HEK293 (cell line): ENCODE data around the gene COBL.
A peak's percentile ranks its signal among the peaks of the same experiment; 100 is the strongest.

Experiments used
- CTCF ChIA-PET: fragments of 350-600 bp; formaldehyde crosslinking; extraction: SDS; loops from one replicate; lab custom pipeline; 2021; ENCODE audit warnings: antibody characterized with exemption; lab: Yijun Ruan, JAX
- POLR2A ChIA-PET: fragments of 300-600 bp; formaldehyde crosslinking; extraction: SDS; loops from one replicate; lab custom pipeline; 2020; ENCODE audit warnings: antibody characterized with exemption, inconsistent platforms; lab: Yijun Ruan, JAX
- H3K27ac ChIP-seq: fragments of 200-500 bp; sonication (Bioruptor generic); 2 replicates; pipeline ENCODE4 v1.5.1; 2014; ENCODE audit warnings: low read depth, low read length, control low read depth, inconsistent platforms; ENCODE audit errors: extremely low read depth
- H3K36me3 ChIP-seq, 2 experiments: fragments of 200-500 bp in 1 of 2; sonication (Bioruptor generic) in 1 of 2; 1 replicate in 1 of 2; 2 replicates in 1 of 2; pipeline ENCODE4 v1.5.1; 2014 to 2017; ENCODE audit warnings: inconsistent platforms in 2 of 2, low read length in 2 of 2; ENCODE audit not compliant: control insufficient read depth in 2 of 2, insufficient read depth in 1 of 2
- H3K4me1 ChIP-seq: fragments of 200-500 bp; sonication (Bioruptor generic); 2 replicates; pipeline ENCODE4 v1.5.1; 2014; ENCODE audit warnings: mild to moderate bottlenecking, low read length, inconsistent platforms; ENCODE audit not compliant: control insufficient read depth, insufficient read depth
- H3K4me3 ChIP-seq: 2 replicates; pipeline ENCODE4 v1.5.1; 2011; ENCODE audit warnings: low read depth, mild to moderate bottlenecking, control low read depth, low read length, moderate library complexity
- H3K9me3 ChIP-seq: fragments of 200-500 bp; sonication (Bioruptor generic); 2 replicates; pipeline ENCODE4 v1.5.1; 2014; ENCODE audit warnings: low read depth, low read length, inconsistent platforms; ENCODE audit not compliant: control insufficient read depth, insufficient read depth
- GLIS2 ChIP-seq: fragments of 450-650 bp; formaldehyde crosslinking; IDR thresholded peaks from 2 replicates; pipeline ENCODE4 v1.5.1; 2016; ENCODE audit warnings: missing biosample characterization, missing genetic modification characterization
- HOXD13 ChIP-seq: sonication (generic); formaldehyde crosslinking; IDR thresholded peaks from 2 replicates; pipeline ENCODE4 v1.8.0; 2022; ENCODE audit warnings: missing genetic modification reagents, borderline replicate concordance
- MYNN ChIP-seq: fragments of 450-650 bp; formaldehyde crosslinking; IDR thresholded peaks from 2 replicates; pipeline ENCODE4 v1.5.1; 2016; ENCODE audit warnings: missing biosample characterization, missing genetic modification characterization, borderline replicate concordance
- RBAK ChIP-seq: fragments of 450-650 bp; formaldehyde crosslinking; IDR thresholded peaks from 2 replicates; pipeline ENCODE4 v1.5.1; 2016; ENCODE audit warnings: missing biosample characterization, missing genetic modification characterization
- ZBTB20 ChIP-seq: fragments of 450-650 bp; formaldehyde crosslinking; IDR thresholded peaks from 2 replicates; pipeline ENCODE4 v1.5.1; 2016; ENCODE audit warnings: missing biosample characterization, missing genetic modification characterization
- ZFHX2 ChIP-seq: fragments of 450-650 bp; formaldehyde crosslinking; conservative IDR thresholded peaks from 2 replicates; pipeline ENCODE4 v1.5.1; 2016; ENCODE audit warnings: missing biosample characterization, missing genetic modification characterization
- ZNF10 ChIP-seq: fragments of 450-650 bp; formaldehyde crosslinking; IDR thresholded peaks from 2 replicates; pipeline ENCODE4 v1.5.1; 2017; ENCODE audit warnings: missing biosample characterization, missing genetic modification characterization
- ZNF266 ChIP-seq: fragments of 450-650 bp; formaldehyde crosslinking; IDR thresholded peaks from 2 replicates; pipeline ENCODE4 v1.5.1; 2016; ENCODE audit warnings: missing biosample characterization, missing genetic modification characterization, low read depth
- ZNF335 ChIP-seq: fragments of 450-650 bp; formaldehyde crosslinking; conservative IDR thresholded peaks from 2 replicates; pipeline ENCODE4 v1.5.1; 2016; ENCODE audit warnings: missing biosample characterization, missing genetic modification characterization
- ZNF423 ChIP-seq: fragments of 450-650 bp; formaldehyde crosslinking; IDR thresholded peaks from 2 replicates; pipeline ENCODE4 v1.5.1; 2016; ENCODE audit warnings: missing biosample characterization, missing genetic modification characterization
- ZNF560 ChIP-seq: fragments of 450-650 bp; formaldehyde crosslinking; IDR thresholded peaks from 2 replicates; pipeline ENCODE4 v1.5.1; 2017; ENCODE audit warnings: missing biosample characterization, missing genetic modification characterization, borderline replicate concordance
- ZNF623 ChIP-seq: fragments of 450-650 bp; formaldehyde crosslinking; IDR thresholded peaks from 2 replicates; pipeline ENCODE4 v1.5.1; 2016; ENCODE audit warnings: missing biosample characterization, missing genetic modification characterization
- ZSCAN16 ChIP-seq: fragments of 450-650 bp; formaldehyde crosslinking; IDR thresholded peaks from 2 replicates; pipeline ENCODE4 v1.5.1; 2016; ENCODE audit warnings: missing biosample characterization, missing genetic modification characterization
- TF ChIP-seq, protein P1 (sequence below): fragments of 450-650 bp; formaldehyde crosslinking; IDR thresholded peaks from 2 replicates; pipeline ENCODE4 v1.5.1; 2016; ENCODE audit warnings: missing biosample characterization, missing genetic modification characterization
- TF ChIP-seq, protein P2 (sequence below): fragments of 450-650 bp; formaldehyde crosslinking; IDR thresholded peaks from 2 replicates; pipeline ENCODE4; 2016; ENCODE audit warnings: missing biosample characterization, missing genetic modification characterization
- TF ChIP-seq, protein P3 (sequence below): fragments of 450-650 bp; formaldehyde crosslinking; IDR thresholded peaks from 2 replicates; pipeline ENCODE4 v1.5.1; 2016; ENCODE audit warnings: missing biosample characterization, missing genetic modification characterization
- TF ChIP-seq, protein P4 (sequence below): fragments of 450-650 bp; formaldehyde crosslinking; IDR thresholded peaks from 2 replicates; pipeline ENCODE4 v1.5.1; 2016; ENCODE audit warnings: missing biosample characterization, missing genetic modification characterization
- TF ChIP-seq, protein P5 (sequence below): fragments of 450-650 bp; formaldehyde crosslinking; IDR thresholded peaks from 2 replicates; pipeline ENCODE4 v1.5.1; 2017; ENCODE audit warnings: missing biosample characterization, mild to moderate bottlenecking, missing genetic modification characterization, moderate library complexity
- TF ChIP-seq, protein P6 (sequence below): fragments of 450-650 bp; formaldehyde crosslinking; optimal IDR thresholded peaks from 2 replicates; pipeline ENCODE3; 2016; ENCODE audit warnings: missing biosample characterization, mild to moderate bottlenecking, missing genetic modification characterization
- TF ChIP-seq, protein P7 (sequence below): fragments of 450-650 bp; formaldehyde crosslinking; IDR thresholded peaks from 2 replicates; pipeline ENCODE4 v1.5.1; 2016; ENCODE audit warnings: missing biosample characterization, missing genetic modification characterization

The COBL gene

DNA sequence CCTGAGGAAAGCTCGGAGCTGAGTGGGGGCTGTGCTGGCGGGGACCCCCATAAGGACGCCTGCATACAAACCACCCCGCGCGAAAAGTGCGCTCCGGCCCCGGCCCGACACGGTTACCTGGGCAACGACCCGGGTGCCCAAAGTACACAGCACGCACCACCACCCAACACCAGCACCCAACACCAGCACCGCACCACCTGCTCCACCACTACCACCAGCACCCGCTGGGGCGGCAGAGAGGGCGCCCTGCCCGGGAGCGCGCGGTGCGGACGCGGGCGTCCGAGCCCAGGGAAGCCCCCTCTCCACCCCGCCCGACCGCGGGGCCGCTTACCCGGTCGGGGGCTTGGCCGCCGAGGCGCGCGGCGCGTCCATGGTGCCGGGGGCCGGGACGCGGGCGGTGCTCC, 345 bp downstream of the COBL start:
- H3K4me1 ChIP-seq: peaks cover 18% of the 10 kb centered on the region
- TF ChIP-seq, protein P1, sequence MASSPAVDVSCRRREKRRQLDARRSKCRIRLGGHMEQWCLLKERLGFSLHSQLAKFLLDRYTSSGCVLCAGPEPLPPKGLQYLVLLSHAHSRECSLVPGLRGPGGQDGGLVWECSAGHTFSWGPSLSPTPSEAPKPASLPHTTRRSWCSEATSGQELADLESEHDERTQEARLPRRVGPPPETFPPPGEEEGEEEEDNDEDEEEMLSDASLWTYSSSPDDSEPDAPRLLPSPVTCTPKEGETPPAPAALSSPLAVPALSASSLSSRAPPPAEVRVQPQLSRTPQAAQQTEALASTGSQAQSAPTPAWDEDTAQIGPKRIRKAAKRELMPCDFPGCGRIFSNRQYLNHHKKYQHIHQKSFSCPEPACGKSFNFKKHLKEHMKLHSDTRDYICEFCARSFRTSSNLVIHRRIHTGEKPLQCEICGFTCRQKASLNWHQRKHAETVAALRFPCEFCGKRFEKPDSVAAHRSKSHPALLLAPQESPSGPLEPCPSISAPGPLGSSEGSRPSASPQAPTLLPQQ: no peak
- TF ChIP-seq, protein P2, sequence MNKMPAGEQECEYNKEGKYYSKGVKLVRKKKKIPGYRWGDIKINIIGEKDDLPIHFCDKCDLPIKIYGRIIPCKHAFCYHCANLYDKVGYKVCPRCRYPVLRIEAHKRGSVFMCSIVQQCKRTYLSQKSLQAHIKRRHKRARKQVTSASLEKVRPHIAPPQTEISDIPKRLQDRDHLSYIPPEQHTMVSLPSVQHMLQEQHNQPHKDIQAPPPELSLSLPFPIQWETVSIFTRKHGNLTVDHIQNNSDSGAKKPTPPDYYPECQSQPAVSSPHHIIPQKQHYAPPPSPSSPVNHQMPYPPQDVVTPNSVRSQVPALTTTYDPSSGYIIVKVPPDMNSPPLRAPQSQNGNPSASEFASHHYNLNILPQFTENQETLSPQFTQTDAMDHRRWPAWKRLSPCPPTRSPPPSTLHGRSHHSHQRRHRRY: no peak
- TF ChIP-seq, protein P3, sequence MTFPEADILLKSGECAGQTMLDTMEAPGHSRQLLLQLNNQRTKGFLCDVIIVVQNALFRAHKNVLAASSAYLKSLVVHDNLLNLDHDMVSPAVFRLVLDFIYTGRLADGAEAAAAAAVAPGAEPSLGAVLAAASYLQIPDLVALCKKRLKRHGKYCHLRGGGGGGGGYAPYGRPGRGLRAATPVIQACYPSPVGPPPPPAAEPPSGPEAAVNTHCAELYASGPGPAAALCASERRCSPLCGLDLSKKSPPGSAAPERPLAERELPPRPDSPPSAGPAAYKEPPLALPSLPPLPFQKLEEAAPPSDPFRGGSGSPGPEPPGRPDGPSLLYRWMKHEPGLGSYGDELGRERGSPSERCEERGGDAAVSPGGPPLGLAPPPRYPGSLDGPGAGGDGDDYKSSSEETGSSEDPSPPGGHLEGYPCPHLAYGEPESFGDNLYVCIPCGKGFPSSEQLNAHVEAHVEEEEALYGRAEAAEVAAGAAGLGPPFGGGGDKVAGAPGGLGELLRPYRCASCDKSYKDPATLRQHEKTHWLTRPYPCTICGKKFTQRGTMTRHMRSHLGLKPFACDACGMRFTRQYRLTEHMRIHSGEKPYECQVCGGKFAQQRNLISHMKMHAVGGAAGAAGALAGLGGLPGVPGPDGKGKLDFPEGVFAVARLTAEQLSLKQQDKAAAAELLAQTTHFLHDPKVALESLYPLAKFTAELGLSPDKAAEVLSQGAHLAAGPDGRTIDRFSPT: peak; percentile 57; the same call in 1 of the 2 replicates
- TF ChIP-seq, protein P4, sequence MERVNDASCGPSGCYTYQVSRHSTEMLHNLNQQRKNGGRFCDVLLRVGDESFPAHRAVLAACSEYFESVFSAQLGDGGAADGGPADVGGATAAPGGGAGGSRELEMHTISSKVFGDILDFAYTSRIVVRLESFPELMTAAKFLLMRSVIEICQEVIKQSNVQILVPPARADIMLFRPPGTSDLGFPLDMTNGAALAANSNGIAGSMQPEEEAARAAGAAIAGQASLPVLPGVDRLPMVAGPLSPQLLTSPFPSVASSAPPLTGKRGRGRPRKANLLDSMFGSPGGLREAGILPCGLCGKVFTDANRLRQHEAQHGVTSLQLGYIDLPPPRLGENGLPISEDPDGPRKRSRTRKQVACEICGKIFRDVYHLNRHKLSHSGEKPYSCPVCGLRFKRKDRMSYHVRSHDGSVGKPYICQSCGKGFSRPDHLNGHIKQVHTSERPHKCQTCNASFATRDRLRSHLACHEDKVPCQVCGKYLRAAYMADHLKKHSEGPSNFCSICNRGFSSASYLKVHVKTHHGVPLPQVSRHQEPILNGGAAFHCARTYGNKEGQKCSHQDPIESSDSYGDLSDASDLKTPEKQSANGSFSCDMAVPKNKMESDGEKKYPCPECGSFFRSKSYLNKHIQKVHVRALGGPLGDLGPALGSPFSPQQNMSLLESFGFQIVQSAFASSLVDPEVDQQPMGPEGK (tag by site-specific recombination): peak; percentile 45; the same call in 1 of the 2 replicates
- TF ChIP-seq ZNF335 (tag by site-specific recombination): peak; percentile 89
- TF ChIP-seq MYNN: no peak
- no peak; the same call in 1 of the 2 replicates for TF ChIP-seq ZBTB20 (tag by site-specific recombination)
- no peak for TF ChIP-seq RBAK (tag by site-specific recombination)
- TF ChIP-seq ZNF623 (tag by site-specific recombination): no peak
- TF ChIP-seq ZFHX2 (tag by site-specific recombination): no peak
- peak; percentile 62 for TF ChIP-seq GLIS2 (tag by site-specific recombination)
- no peak for TF ChIP-seq ZNF10 (tag by site-specific recombination)
- TF ChIP-seq, protein P5, sequence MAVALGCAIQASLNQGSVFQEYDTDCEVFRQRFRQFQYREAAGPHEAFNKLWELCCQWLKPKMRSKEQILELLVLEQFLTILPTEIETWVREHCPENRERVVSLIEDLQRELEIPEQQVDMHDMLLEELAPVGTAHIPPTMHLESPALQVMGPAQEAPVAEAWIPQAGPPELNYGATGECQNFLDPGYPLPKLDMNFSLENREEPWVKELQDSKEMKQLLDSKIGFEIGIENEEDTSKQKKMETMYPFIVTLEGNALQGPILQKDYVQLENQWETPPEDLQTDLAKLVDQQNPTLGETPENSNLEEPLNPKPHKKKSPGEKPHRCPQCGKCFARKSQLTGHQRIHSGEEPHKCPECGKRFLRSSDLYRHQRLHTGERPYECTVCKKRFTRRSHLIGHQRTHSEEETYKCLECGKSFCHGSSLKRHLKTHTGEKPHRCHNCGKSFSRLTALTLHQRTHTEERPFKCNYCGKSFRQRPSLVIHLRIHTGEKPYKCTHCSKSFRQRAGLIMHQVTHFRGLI (tag by site-specific recombination): no peak
- peak; percentile 45; the same call in 1 of the 2 replicates for TF ChIP-seq ZNF423 (tag by site-specific recombination)
- TF ChIP-seq HOXD13 (CRISPR knock-in tag): no peak
- TF ChIP-seq, protein P6, sequence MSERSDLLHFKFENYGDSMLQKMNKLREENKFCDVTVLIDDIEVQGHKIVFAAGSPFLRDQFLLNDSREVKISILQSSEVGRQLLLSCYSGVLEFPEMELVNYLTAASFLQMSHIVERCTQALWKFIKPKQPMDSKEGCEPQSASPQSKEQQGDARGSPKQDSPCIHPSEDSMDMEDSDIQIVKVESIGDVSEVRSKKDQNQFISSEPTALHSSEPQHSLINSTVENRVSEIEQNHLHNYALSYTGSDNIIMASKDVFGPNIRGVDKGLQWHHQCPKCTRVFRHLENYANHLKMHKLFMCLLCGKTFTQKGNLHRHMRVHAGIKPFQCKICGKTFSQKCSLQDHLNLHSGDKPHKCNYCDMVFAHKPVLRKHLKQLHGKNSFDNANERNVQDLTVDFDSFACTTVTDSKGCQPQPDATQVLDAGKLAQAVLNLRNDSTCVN: peak; percentile 50
- no peak for TF ChIP-seq ZNF560
- TF ChIP-seq ZSCAN16 (tag by site-specific recombination): no peak
- TF ChIP-seq, protein P7, sequence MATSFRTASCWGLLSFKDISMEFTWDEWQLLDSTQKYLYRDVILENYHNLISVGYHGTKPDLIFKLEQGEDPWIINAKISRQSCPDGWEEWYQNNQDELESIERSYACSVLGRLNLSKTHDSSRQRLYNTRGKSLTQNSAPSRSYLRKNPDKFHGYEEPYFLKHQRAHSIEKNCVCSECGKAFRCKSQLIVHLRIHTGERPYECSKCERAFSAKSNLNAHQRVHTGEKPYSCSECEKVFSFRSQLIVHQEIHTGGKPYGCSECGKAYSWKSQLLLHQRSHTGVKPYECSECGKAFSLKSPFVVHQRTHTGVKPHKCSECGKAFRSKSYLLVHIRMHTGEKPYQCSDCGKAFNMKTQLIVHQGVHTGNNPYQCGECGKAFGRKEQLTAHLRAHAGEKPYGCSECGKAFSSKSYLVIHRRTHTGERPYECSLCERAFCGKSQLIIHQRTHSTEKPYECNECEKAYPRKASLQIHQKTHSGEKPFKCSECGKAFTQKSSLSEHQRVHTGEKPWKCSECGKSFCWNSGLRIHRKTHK (tag by site-specific recombination): no peak
- no peak for TF ChIP-seq ZNF266
- TF ChIP-seq, all 188 proteins: peak for 6
- peak overlapping the region; percentile 77 for H3K4me3 ChIP-seq
- no peaks in the 10 kb centered on the region for H3K36me3 ChIP-seq
- H3K27ac ChIP-seq: peak overlapping the region; percentile 88; the same call in 1 of the 2 replicates
- POLR2A ChIA-PET: no interaction called here
- CTCF ChIA-PET: interaction anchor here (1.0 kb wide), 1 partner anchor 9 kb away, joined by 4 read pairs; no protein-coding TSS in a partner anchor
- no peaks in the 10 kb centered on the region for H3K9me3 ChIP-seq
